GM19043 (cell line): ENCODE data around the gene NPIPB2.
"Not testable (repeated sequence)": the region's sequence is repeated elsewhere in the genome, so short reads cannot be mapped to it uniquely, and the experiment has no call there.

Experiments
- ATAC-seq: cut with Tn5 transposase; IDR thresholded peaks from one replicate; pipeline ENCODE4 v1.9.1; 2021; ENCODE audit warnings: low read depth; ENCODE audit not compliant: unreplicated experiment

The NPIPB2 gene

DNA sequence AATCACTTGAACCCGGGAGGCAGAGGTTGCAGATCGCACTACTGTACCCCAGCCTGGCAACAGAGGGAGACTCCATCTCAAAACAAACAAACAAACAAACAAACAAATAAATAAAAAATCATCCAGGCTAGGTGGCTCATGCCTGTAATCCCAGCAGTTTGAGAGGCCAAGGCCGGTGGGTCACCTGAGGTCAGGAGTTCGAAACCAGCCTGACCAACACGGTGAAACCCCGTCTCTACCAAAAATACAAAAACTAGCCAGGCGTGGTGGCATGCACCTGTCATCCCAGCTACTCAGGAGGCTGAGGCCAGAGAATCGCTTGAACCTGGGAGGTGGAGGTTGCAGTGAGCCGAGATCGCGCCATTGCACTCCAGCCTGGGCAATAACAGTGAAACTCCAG, 21.1 kb upstream of the NPIPB2 start:
- not testable (repeated sequence) for ATAC-seq

DNA sequence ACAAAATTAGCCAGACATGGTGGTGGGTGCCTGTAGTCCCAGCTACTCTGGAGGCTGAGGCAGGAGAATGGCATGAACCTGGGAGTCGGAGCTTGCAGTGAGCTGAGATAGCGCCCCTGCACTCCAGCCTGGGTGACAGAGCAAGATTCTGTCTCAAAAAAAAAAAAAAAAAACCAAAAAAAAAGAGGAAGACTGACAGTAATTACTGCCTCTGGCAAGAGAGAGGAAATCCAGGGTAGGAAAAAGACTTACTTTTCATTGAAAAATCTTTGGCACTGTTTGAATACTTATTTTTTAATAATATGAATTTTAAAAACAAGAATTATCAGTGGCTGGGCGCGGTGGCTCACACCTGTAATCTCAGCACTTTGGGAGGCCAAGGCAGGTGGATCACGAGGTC, 20.6 kb upstream of the NPIPB2 start:
- not testable (repeated sequence) for ATAC-seq

DNA sequence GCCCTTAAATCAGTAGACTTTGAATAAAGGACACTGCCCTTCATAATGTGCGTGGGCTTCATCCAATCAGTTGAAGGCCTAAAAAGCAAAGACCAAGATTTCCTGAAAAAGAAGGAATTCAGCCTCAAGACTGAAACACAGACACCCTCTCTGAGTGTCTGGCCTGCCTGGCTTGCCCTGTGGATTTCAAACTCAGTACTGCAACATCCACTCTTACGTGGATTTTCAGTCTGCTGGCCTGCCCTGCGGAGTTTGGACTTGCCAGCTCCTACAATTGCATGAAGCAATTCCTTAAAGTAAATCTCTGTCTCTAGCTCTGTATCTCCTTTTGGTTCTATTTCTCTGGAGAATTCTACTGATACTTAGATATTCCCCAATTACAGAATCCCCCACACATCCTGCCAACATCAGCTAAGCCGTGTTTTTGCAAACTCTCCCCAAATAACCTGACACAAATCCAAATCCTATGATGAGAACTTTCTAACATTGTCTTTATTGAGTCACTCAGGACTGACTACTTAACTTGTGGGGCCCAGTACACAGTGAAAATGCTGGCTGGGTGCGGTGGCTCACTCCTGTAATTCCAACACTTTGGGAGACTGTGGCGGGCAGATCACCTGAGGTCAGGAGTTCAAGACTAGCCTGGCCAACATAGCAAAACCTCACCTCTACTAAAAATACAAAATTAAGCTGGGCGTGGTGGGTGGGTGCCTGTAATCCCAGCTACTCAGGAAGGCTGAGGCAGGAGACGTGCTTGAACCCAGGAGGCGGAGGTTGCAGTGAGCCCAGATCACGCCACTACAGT, 15.9 kb upstream of the NPIPB2 start:
- no peak for ATAC-seq

DNA sequence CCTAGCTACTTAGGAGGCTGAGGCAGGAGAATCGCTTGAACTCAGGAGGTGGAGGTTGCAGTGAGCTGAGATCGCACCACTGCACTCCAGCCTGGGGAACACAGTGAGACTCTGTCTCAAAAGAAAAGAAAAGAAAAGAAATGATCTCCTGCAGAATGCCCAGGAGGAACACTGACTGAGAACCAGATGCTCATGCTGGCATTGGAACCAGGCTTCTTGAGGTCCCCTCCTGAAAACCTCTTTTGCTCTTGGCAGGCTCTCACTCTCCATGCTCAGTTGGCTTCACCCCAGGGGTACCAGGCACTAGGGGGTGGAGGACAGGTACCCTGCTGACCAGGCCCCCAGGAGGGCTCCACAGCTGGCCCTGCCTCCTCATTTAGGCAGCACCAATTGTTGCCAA, 14.7 kb upstream of the NPIPB2 start:
- ATAC-seq = no peak

DNA sequence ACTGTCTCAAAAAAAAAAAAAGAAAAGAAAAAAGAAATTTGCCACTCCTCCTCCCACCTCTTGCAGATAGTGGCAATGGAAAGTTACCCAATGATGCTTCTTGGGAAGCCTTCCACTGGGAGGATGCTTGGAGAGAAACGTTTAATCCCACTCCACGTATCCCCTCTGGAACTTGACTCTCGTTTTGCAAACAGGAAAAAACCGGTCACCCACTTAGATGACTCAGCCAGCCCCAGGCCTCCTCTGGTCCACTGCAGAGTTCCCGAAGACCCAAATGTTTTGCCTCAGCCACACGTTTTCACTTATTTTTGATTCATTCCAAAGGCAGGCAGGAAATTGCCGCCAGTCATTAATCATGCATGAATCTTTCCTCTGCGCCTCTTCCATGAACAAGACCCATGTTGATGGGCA, 13.9 kb upstream of the NPIPB2 start:
- no peak for ATAC-seq

DNA sequence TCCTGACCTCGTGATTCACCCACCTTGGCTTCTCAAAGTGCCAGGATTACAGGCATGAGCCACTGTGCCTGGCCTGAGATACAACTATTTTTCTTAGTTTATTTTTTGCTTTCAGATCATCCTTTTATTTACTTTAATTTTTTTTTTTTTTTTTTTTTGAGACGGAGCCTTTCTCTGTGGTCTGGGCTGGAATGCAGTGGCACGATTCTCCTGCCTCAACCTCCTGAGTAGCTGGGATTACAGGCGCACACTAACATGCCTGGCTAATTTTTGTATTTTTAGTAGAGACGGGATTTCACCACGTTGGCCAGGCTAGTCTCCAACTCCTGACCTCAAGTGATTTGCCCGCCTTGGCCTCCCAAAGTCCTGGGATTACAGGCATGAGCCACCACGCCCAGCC, 11.7 kb upstream of the NPIPB2 start:
- ATAC-seq = not testable (repeated sequence)

DNA sequence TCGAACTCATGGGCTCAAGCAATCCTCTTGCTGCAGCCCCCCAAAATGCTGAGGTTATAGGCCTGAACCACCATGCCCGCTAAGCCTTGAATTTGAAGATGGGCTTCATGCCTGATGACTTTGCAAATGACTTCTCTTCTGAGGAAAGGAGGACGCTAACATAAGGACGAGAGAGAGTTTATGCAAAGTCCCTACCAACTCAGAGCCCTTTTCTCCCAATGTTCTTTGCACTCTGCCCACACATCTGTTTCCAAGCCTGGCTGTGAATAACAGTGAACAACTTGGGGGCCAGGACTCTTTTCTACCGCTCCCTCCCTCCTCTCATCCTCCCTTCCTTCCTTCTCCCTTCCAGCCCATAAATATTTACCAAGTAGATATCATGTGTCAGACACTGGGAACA, 8.5 kb upstream of the NPIPB2 start:
- ATAC-seq = no peak

DNA sequence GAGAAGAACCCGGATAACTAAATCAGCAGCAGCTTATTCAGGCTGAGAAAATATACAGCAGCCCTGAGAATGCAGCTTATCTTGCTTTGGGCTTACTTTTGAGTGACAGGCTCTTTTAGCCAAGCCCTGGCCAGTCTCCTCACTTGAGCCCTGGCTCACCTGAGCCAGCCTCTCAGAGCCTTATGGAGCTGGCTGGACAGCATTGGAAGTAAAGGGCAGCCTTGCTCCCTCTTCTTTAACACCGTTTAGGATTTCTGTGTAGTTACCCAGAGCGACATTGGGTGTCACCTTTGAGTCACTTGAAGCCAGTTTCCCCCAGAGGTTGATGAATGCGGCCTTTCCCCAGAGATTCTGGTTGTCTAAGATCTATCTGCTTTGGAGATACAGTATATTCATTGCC, 7.7 kb upstream of the NPIPB2 start:
- ATAC-seq = no peak

DNA sequence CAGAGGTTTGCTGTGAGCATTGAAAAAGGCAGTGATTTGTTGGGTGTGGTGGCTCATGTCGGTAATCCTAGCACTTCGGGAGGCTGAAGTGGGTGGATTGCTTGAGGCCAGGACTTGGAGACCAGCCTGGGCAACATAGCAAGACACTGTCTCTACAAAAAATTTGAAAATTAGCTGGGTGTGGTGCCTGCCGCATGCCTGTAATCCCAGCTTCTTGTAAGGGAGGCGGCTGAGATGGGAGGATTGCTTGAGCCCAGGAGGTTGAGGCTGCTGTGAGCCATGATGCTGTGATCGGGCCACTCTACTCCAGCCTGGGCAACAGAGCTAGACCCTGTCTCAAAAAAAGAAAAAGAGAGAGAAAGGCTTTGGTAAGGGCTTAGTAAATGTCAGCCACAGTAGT, 7.0 kb upstream of the NPIPB2 start:
- ATAC-seq = no peak

DNA sequence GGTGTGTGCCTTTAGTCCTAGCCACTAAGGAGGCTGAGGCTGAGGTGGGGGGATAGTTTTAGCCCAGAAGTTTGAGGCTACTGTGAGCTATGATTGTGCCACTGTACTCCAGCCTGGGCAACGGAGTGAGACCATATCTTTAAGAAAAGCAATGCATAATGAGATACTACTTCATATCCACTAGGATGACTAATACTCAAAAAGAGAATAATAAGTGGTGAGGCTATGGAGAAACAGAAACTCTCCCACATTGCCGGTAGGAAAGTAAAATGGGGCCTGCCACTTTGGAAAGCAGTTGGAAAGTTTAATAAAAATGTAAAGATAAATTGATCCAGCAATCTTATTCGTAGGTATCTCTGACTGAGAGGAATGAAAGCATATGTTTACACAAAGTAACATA, 4.6 kb upstream of the NPIPB2 start:
- no peak for ATAC-seq

DNA sequence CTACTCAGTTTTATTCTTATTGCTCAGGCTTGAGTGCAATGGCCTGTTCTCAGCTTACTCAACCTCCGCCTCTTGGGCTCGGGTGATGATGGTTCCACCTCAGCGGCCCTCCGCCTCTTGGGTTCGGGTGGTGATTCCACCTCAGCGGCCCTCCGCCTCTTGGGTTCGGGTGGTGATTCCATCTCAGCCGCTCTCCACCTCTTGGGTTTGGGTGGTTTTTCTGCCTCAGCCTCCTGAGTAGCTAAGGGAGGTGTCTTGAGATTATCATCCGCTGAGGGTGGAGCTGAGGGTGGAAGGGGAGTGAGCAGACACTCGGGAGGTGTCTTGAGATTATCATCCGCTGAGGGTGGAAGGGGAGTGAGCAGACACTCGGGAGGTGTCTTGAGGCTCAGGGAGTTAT, 14.5 kb downstream of the NPIPB2 start:
- not testable (repeated sequence) for ATAC-seq

DNA sequence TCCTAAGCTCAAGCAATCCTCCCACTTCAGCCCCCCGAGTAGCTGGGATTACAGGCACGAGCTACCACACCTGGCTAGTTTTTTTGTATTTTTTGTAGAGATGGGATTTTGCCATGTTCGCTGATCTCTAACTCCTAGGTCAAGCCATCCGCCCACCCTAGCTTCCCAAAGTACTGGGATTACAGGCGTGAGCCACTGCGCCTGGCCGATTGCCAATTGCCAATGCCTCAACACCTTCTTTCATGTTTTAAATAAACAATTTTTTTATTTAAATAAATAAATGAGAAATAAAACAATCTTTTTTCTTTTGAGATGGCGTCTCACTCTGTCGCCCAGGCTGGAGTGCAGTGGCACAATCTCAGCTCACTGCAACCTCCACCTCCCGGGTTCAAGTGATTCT, 17.8 kb downstream of the NPIPB2 start:
- not testable (repeated sequence) for ATAC-seq

DNA sequence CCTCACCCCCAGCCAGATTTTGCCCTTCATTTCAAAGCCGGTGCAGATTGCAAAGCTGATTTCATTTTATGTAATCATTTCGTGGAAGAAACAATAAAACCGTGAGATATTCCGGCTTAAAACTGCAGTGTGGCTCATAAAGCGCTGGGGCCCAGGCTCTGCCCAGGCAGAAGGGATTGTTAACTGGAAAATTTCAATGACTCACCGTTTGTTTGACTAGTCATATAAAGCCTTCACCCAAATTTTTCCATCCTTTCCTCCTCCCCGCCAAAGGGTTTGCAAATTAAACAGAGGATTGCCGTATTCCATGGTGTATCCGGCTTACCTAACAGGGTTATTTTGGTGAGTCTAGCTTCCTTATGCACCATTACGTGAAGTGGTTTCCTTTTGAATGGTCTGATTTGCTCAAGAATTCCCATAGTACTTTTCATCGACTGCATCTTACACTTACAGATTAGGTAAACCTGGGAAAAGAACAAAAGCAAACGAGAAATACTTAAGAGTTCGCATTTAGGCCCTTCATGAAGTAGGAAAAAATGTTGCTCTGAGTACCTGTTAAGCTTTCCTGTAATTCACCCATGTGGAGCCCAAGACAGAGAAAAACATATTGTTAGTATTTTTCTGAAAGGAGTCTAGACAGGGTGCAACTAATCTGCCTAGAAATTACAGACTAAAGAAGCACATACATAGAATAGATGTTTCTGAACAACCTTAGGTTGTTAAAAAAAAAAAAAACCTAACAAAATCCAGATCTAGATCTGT, 25.1 kb downstream of the NPIPB2 start:
- ATAC-seq = no peak

DNA sequence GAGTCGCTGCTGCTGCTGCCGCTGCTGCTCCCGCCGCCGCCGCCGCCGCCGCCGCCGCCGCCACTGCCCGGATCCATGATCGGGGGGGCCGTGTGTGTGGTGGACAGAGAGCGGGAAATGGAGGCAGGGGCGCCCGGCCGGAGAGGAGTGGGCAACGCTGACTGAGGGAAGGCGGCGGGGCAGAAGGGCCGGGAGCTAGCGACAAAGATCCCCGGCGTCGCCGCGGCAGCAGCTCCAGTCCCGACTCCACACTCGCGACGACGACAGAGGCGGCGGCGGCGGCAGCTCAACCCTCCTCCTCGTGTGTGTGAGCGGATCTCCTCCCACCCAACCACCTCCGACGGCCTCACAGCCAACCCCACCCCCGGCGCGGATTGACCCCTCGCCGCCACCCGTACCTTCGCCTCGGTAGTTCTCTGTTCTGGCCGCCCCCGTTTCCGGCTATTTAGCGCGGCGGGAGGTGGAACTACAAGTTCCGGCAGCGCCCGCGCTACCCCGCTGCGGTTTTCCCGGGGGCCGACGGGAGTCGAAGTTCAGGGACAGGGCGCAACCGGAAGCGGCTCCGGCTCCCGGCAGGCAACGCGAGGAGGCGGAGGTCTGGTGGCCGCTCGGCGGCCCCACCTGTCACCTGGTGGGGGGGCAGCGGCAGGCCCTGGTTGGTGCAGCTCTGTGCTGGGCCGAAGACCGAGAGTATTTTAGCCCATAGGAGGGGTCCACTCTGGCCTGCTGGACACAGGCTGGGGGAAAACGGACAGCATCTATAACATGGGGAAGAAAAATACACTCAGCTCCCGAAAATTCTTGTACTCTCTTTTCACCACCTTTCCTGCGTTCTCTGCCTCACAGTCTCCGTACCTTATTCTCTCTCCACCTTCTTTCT, 26.0 kb downstream of the NPIPB2 start, which contains the start of gene GSPT1:
TSS of gene GSPT1 (minus strand) at position 313 of the 880 bp plus-strand sequence. CDS start at position 77, 236 bp downstream.
- peak; percentile 82 for ATAC-seq

DNA sequence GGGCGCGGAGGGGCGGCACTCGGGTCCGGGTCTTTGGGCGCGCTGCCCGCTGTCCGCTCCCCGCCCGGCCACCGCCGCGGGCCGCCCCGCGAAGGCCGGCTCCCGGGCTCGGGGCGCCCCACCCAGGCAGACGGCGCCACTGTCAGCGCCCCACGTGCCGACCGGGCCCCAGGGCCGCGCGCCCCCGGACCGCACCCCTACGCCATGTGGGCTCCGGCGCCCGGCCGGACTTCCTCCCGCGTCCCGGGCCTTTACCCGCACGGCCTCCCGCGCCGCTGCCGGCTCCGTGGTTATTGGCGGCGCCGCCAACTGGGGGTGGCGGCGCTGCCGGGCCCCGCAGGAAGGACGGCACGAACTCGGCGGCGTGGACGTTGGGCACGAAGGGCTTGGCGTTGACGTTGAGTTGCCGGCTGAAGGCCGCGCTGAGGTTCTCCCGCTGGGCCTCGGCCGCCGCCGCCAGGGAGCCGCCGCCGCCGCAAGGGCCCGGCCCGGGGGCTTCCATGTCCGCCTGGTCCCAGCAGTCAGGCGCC, 26.7 kb downstream of the NPIPB2 start:
- peak; percentile 20 for ATAC-seq

DNA sequence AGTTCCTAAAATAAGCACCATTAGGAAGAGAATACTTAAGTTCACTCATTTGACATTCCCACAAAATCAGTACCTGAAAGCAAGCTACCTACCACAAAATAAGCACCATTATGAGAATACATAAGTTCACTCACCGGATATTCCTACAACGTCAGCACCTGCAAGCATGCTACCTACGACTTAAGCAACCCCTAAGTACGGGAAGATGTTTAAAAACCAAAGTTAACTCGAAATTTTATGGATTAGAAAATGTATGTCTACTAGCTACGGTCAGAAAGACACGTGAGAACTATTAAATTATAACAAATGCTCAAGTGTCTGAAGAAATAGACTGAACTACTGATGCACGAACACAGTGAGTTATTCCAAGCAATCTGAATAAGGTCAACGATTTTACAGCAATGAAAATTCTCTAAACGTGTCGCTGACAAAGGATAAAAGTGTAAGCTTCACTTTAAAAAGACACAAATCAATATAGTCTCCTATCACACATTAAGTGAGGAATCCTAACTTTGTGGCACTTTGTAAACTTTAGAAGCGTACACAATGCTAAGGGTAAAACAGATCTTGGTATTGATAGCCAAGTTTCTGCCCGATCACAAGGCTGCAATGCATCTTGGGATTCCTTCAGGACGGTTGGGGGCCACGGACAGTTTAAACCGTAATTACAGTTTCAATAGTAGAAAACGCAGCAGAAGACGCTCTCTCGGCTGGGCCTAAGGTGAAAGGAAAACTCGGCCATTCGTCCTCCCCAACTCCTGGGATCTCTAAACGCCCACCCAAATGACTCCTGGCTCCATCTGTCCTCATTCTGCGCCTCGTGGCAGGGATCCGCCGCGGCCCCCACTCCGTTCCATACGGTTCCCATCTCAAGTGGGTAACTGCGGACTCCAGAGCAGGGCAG, 27.4 kb downstream of the NPIPB2 start:
- no peak for ATAC-seq

DNA sequence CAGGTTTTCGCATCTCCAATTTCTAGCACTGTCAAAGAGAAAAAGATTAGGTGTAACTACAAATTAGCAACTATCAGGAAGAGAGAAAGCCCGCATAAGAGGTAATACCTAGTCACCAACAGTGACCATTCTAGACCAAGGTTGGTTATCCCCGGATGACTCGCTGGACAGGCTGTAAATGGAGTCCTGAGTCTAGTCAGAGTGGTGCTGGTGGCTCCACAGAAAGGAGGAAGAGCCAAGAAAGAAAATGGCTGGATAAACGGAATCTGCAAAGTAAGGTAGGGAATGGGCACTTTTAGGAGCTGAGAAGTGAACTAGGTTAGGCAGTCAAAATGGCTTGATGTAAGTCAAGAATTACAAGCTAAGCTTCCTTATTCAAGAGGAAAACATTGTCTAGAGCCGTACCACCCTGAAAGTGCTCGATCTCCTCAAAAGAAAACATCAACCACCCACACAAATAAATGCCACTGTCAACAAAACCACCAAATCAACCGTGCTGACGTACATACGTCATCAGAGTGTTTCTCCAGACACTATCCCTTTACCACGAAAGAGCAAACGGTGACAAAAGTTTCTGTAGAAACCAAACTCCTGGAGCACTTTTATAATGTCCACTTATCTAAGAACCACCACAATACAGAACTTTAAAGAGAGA, 28.3 kb downstream of the NPIPB2 start:
- ATAC-seq = no peak

DNA sequence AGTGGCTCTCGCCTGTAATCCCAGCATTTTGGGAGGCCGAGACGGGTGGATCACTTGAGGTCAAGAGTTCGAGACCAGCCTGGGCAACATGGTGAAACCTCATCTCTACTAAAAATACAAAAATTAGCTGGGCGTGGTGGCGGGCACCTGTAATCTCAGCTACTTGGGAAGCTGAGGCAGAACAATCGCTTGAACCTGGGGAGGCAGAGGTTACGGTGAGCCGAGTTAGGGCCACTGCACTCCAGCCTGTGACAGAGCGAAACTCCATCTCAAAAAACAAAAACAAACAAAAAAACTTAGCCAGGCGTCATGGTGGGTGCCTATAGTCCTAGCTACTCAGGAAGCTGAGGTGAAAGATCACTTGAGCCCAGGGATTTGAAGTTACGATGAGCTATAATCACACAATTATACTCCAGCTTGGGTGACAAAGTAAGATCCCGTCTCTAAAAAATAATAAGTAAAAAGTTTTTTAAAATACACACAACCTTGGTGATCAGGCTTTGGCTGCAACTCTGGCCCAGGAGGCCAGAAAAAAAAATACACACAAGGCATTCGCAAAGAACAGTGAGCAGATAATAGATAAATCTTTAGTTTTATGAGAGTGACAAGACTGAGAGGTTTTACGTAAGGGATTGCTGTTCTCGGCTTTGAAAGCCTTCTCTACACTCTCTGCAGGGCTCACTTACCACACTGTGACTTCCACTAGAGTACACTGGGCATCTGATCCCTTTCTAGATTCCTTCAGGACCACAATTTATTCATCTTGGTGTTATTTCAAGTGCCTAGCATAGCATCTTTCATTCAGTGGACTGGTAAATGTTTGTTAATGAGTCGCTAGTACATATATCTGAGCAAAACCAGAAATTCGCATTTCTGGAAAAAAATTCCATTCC, 31.9 kb downstream of the NPIPB2 start:
- ATAC-seq = no peak
